GM12874 (cell line): ENCODE data around the gene ZNF275.

ENCODE experiments used
- CTCF ChIP-seq: IDR thresholded peaks from 2 replicates; pipeline ENCODE4 v1.5.1; 2011; ENCODE audit warnings: low read depth, mild to moderate bottlenecking, control low read depth, low read length, moderate library complexity; ENCODE audit not compliant: insufficient read depth

ZNF275 gene

GRCh38 chrX:153397256-153397960, 63.5 kb downstream of the ZNF275 start:
- no peak for TF ChIP-seq CTCF

GRCh38 chrX:153398275-153398960, 64.5 kb downstream of the ZNF275 start:
- no peak for TF ChIP-seq CTCF

- peak; percentile 88 for TF ChIP-seq CTCF
These were observed 66.5 kb downstream of the ZNF275 start for GRCh38 chrX:153400146-153401132.

- no peak for TF ChIP-seq CTCF
These were observed 67.3 kb downstream of the ZNF275 start, which contains the start of gene PNMA6E for GRCh38 chrX:153401133-153401764. TSS of gene PNMA6E (minus strand) at chrX:153401350. CDS start at chrX:153398849, 2,501 bp downstream.
